ENCODE data around the gene PACRG.

GRCh38 chr6:163147994-163148393, 420.2 kb downstream of the PACRG start:
- TF ChIP-seq E2F6 (IDR thresholded peaks at IDR 0.05): no peak
- TF ChIP-seq CHD2 (IDR thresholded peaks at IDR 0.05; ENCODE audit: low read length): no peak
- TF ChIP-seq EZH2 (IDR thresholded peaks at IDR 0.05; ENCODE audit: low read depth, low read length, severe bottlenecking): no peak
- TF ChIP-seq CREB1 (IDR thresholded peaks at IDR 0.05): no peak
- TF ChIP-seq POLR2A (IDR thresholded peaks at IDR 0.05; ENCODE audit: control extremely low read depth in 1 of 2, low read depth in 2 of 2, low read length in 2 of 2): no peak
- peak in 1 of 3 experiments; percentile 24; a peak in 1 of 4 replicates for TF ChIP-seq CTCF (IDR thresholded peaks at IDR 0.05; ENCODE audit: control extremely low read depth in 1 of 3, insufficient read depth in 1 of 3, low read depth in 1 of 3, low read length in 3 of 3)
- TF ChIP-seq ATF2 (IDR thresholded peaks at IDR 0.05; ENCODE audit: low read length): no peak
- TF ChIP-seq POLR2AphosphoS5 (IDR thresholded peaks at IDR 0.05; ENCODE audit: low read depth, low read length): no peak
- no peak for TF ChIP-seq KDM4A (IDR thresholded peaks at IDR 0.05; ENCODE audit: low read depth, low read length, severe bottlenecking)
- TF ChIP-seq TEAD4 (IDR thresholded peaks at IDR 0.05; ENCODE audit: low read depth, low read length): no peak
- TF ChIP-seq CEBPB (IDR thresholded peaks at IDR 0.05; ENCODE audit: low read depth, low read length): no peak
- TF ChIP-seq SIN3A (conservative IDR thresholded peaks at IDR 0.05 in 1 of 2, IDR thresholded peaks at IDR 0.05 in 1 of 2; ENCODE audit: low read depth in 1 of 2, low read length in 2 of 2): no peak
- no peak for TF ChIP-seq FOSL1 (IDR thresholded peaks at IDR 0.05; ENCODE audit: insufficient read depth, low read depth, low read length)
- no peak for TF ChIP-seq SRF (IDR thresholded peaks at IDR 0.05; ENCODE audit: low read depth, low read length)
